SK-N-SH (cell line): ENCODE measurements around the gene BMPR1A. TPM values are rescaled to one million over a fixed set of nuclear protein-coding genes. Genes with fewer than 3 reads are reported as not detected.

Experiments used
- CTCF ChIA-PET: fragments of 300-600, 350-600 bp; formaldehyde crosslinking; extraction: SDS; loops from one replicate; lab custom pipeline; 2021; lab: Yijun Ruan, JAX
- POLR2A ChIA-PET: fragments of 350-600 bp; sonication (Branson Sonifier 250); formaldehyde crosslinking; extraction: SDS; loops from one replicate; lab custom pipeline; 2020; ENCODE audit warnings: antibody characterized with exemption, inconsistent platforms; lab: Yijun Ruan, JAX
- DNase-seq: peaks from one replicate; pipeline ENCODE4 v3.0.0; 2012
- H2AFZ ChIP-seq: fragments of 200-600 bp; sonication (generic); 2 replicates; pipeline ENCODE4 v1.8.1; 2016; ENCODE audit warnings: antibody characterized with exemption, mild to moderate bottlenecking, low read depth
- H3F3A ChIP-seq: fragments of 200-600 bp; sonication (generic); replicated peaks from 2 replicates; pipeline ENCODE3; 2016; ENCODE audit warnings: antibody characterized with exemption, mild to moderate bottlenecking; ENCODE audit not compliant: insufficient read depth
- H3K27ac ChIP-seq, 2 experiments: fragments of 200-500 bp in 1 of 2; fragments of 200-600 bp in 1 of 2; sonication (Bioruptor generic) in 1 of 2; sonication (generic), shearing (Covaris generic) in 1 of 2; 2 replicates each; pipeline versions ENCODE4 v1.5.1 to v1.6.1; 2014 to 2016; ENCODE audit warnings: low read depth in 2 of 2, inconsistent platforms in 1 of 2, low read length in 1 of 2, mild to moderate bottlenecking in 1 of 2, mixed read lengths in 1 of 2
- H3K27me3 ChIP-seq: fragments of 200-600 bp; sonication (generic), shearing (Covaris generic); 2 replicates; pipeline ENCODE4 v1.6.1; 2016; ENCODE audit warnings: mixed run types; ENCODE audit not compliant: insufficient read depth
- H3K36me3 ChIP-seq, 2 experiments: fragments of 200-500 bp in 1 of 2; fragments of 200-600 bp in 1 of 2; sonication (Bioruptor generic) in 1 of 2; sonication (generic) in 1 of 2; replicated peaks in 1 of 2; 2 replicates each; pipeline versions ENCODE3 to v1.5.1; 2014 to 2016; ENCODE audit warnings: low read length in 1 of 2, mild to moderate bottlenecking in 1 of 2; ENCODE audit not compliant: insufficient read depth in 2 of 2, control insufficient read depth in 1 of 2
- H3K4me1 ChIP-seq, 2 experiments: fragments of 200-500 bp in 1 of 2; fragments of 200-600 bp in 1 of 2; sonication (Bioruptor generic) in 1 of 2; sonication (generic), shearing (Covaris generic) in 1 of 2; 2 replicates each; pipeline versions ENCODE4 v1.5.1 to v1.6.1; 2014 to 2016; ENCODE audit warnings: low read depth in 1 of 2, low read length in 1 of 2, mixed run types in 1 of 2; ENCODE audit not compliant: insufficient read depth in 2 of 2, control insufficient read depth in 1 of 2
- H3K4me2 ChIP-seq: fragments of 200-600 bp; sonication (generic), shearing (Covaris generic); 2 replicates; pipeline ENCODE4 v1.6.1; 2017; ENCODE audit warnings: mixed run types
- H3K4me3 ChIP-seq, 2 experiments: fragments of 200-500 bp in 1 of 2; fragments of 200-600 bp in 1 of 2; sonication (Bioruptor generic) in 1 of 2; sonication (generic), shearing (Covaris generic) in 1 of 2; 2 replicates each; pipeline versions ENCODE4 v1.5.1 to v1.8.1; 2014 to 2016; ENCODE audit warnings: low read depth in 2 of 2, inconsistent platforms in 1 of 2, low read length in 1 of 2, mild to moderate bottlenecking in 1 of 2, mixed read lengths in 1 of 2, moderate library complexity in 1 of 2
- H3K79me2 ChIP-seq: fragments of 200-600 bp; sonication (generic); 2 replicates; pipeline ENCODE4 v1.8.1; 2017; ENCODE audit warnings: mild to moderate bottlenecking; ENCODE audit not compliant: insufficient read depth
- H3K9ac ChIP-seq: fragments of 200-600 bp; sonication (generic); 2 replicates; pipeline ENCODE4 v1.6.1; 2017; ENCODE audit warnings: mixed run types
- H3K9me2 ChIP-seq: fragments of 200-600 bp; sonication (generic); 2 replicates; pipeline ENCODE4 v1.6.1; 2017; ENCODE audit warnings: mixed run types
- H3K9me3 ChIP-seq: fragments of 200-600 bp; sonication (generic); 2 replicates; pipeline ENCODE4 v1.6.1; 2017; ENCODE audit warnings: mixed run types, mild to moderate bottlenecking, moderate library complexity
- H4K20me1 ChIP-seq: fragments of 200-600 bp; sonication (generic); 2 replicates; pipeline ENCODE4 v1.6.1; 2017; ENCODE audit warnings: mild to moderate bottlenecking, mixed run types; ENCODE audit not compliant: insufficient read depth
- CTCF ChIP-seq: fragments of 200-600 bp; sonication (generic); IDR thresholded peaks from 2 replicates; pipeline ENCODE4 v1.6.1; 2017; ENCODE audit warnings: antibody characterized with exemption, mild to moderate bottlenecking, moderate library complexity
- FOSL2 ChIP-seq: IDR thresholded peaks from 2 replicates; pipeline ENCODE4 v1.4.0; 2012; ENCODE audit warnings: low read depth, mild to moderate bottlenecking, moderate library complexity, borderline replicate concordance
- FOXM1 ChIP-seq: IDR thresholded peaks from 2 replicates; pipeline ENCODE4 v1.4.0; 2012; ENCODE audit warnings: low read depth, mild to moderate bottlenecking
- JUND ChIP-seq: IDR thresholded peaks from 2 replicates; pipeline ENCODE4 v1.4.0; 2012
- MAX ChIP-seq: IDR thresholded peaks from 2 replicates; pipeline ENCODE4 v1.4.0; 2012; ENCODE audit warnings: low read depth
- NFIC ChIP-seq: IDR thresholded peaks from 2 replicates; pipeline ENCODE4 v1.4.0; 2012; ENCODE audit warnings: borderline replicate concordance
- NRF1 ChIP-seq: IDR thresholded peaks from 2 replicates; pipeline ENCODE4 v1.6.1; 2012; ENCODE audit warnings: low read depth, mild to moderate bottlenecking, low read length
- POLR2AphosphoS5 ChIP-seq: IDR thresholded peaks from 2 replicates; pipeline ENCODE4 v1.6.1; 2012; ENCODE audit warnings: low read depth, low read length
- RCOR1 ChIP-seq: fragments of 150-350 bp; IDR thresholded peaks from 2 replicates; pipeline ENCODE4 v1.6.1; 2017; ENCODE audit warnings: antibody characterized with exemption, low read length
- REST ChIP-seq: IDR thresholded peaks from 2 replicates; pipeline ENCODE4 v1.6.1; 2012; ENCODE audit warnings: mild to moderate bottlenecking, low read depth, low read length, moderate library complexity
- TAF1 ChIP-seq: IDR thresholded peaks from 2 replicates; pipeline ENCODE4 v1.6.1; 2012; ENCODE audit warnings: low read depth, mild to moderate bottlenecking, low read length, moderate library complexity, borderline replicate concordance
- WGBS: methylation state at CpG from one replicate; pipeline ENCODE4 v1.1.6; 2017; ENCODE audit warnings: low lambda C conversion rate; 5-methylcytosine and 5-hydroxymethylcytosine counted together
- polyA plus RNA-seq, 3 experiments: library from polyadenylated mRNA; depleted of rRNA; stranded (reverse); fragments of >200 nt; gene quantifications; 2 replicates each; pipeline ENCODE4 v1.2.3, GENCODE V29; 2012

BMPR1A gene
- polyA plus RNA-seq, 1 of the 3 experiments (the other 2 are of a cell fraction): 12.7 TPM

GRCh38 chr10:86782701-86783418 lies 26.4 kb downstream of the BMPR1A start (continued):
- TF ChIP-seq REST: no peak
- TF ChIP-seq CTCF: no peak
- TF ChIP-seq MAX: no peak
- no peak for TF ChIP-seq NFIC
- no peak for TF ChIP-seq POLR2AphosphoS5
- TF ChIP-seq, all 33 proteins: peak for 0

DNA sequence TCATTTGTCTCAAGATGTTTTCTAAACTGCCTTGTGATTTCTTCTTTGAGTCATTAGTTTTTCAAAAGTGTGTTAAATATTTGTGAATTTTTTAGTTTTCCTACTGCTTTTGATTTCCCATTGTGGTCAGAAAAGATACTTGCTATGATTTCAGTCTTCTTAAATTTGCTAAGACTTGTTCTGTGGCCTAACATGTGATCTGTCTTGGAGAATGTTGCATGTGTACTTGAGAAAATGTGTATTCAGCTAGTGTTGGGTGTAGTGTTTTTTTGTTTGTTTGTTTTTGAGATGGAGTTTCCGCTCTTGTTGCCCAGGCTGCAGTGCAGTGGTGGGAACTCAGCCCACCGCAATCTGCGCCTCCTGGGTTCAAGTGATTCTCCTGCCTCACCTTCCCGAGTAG lies 28.6 kb downstream of the BMPR1A start:
- H2AFZ ChIP-seq: no peak overlapping the region
- ChIA-PET POLR2A (no interaction called here), CTCF (no interaction called here)
- no peak overlapping the region for H3K9ac ChIP-seq
- H3K4me2 ChIP-seq: no peak overlapping the region
- no peak overlapping the region for H3K4me3 ChIP-seq
- H4K20me1 ChIP-seq: peaks cover 49% of the 10 kb centered on the region
- TF ChIP-seq NRF1 (no peak), CTCF (no peak), RCOR1 (no peak), TAF1 (no peak), FOXM1 (no peak), MAX (no peak), JUND (no peak), FOSL2 (no peak)
- H3K4me1 ChIP-seq: peaks cover 0 to 4% of the 10 kb centered on the region in 2 experiments; a peak in 2 of 4 replicates
- WGBS: 96% methylated on average over 4 of the region's 4 CpGs
- H3K27ac ChIP-seq: no peak overlapping the region
- DNase-seq: no peak
- no peaks in the 10 kb centered on the region for H3K9me3 ChIP-seq
- H3K36me3 ChIP-seq: peaks cover 0 to 7% of the 10 kb centered on the region in 2 experiments
- H3K27me3 ChIP-seq: no peaks in the 10 kb centered on the region
- H3K9me2 ChIP-seq: no peaks in the 10 kb centered on the region
- no peaks in the 10 kb centered on the region for H3F3A ChIP-seq
- peaks cover 99% of the 10 kb centered on the region for H3K79me2 ChIP-seq
